Measurements from ENCODE around the gene ATF6. TPM values are rescaled to one million over a fixed set of nuclear protein-coding genes. Genes with fewer than 3 reads are reported as not detected.

The ATF6 gene
- total RNA-seq, 2 donors from 2014 or later: 17.9 to 19.9 TPM

DNA sequence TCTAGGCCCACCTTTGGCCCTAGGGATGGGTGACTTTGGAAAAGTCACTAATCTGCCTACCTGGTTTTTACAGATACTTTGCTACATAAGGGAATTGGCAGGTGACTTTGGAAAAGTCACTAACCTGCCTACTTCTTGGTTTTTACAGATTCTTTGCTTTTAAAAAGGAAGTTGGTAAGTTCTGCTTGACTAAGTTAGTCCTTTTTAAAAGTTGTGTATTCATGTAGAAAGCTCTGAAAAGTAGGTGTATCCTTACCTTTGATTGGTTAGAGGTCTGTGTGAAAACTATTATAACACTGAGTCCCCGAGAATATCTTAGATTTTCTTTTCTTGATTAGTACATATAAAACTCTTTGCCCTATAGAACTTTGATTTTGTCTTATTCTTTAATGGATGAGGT lies 12.4 kb downstream of the ATF6 start:
- Histone ChIP-seq H3K4me1 (no peaks in the 10 kb centered on the region), H3K4me3 (no peak overlapping the region), H3K36me3 (peaks cover 17% of the 10 kb centered on the region), H3K27ac (no peak overlapping the region), H3K27me3 (no peaks in the 10 kb centered on the region), H3K9me3 (no peaks in the 10 kb centered on the region)
- DNase-seq (ENCODE audit: low spot score): no peak
- TF ChIP-seq CTCF (IDR thresholded peaks at IDR 0.05): no peak

- Histone ChIP-seq H3K27me3 (no peaks in the 10 kb centered on the region), H3K27ac (no peak overlapping the region), H3K9me3 (no peaks in the 10 kb centered on the region), H3K36me3 (peaks cover 26% of the 10 kb centered on the region), H3K4me3 (no peak overlapping the region), H3K4me1 (no peaks in the 10 kb centered on the region)
- TF ChIP-seq CTCF (IDR thresholded peaks at IDR 0.05): no peak
- DNase-seq (ENCODE audit: low spot score): no peak
Measured at GRCh38 chr1:161779393-161779792, 13.3 kb downstream of the ATF6 start.

- Histone ChIP-seq H3K36me3 (peaks cover 51% of the 10 kb centered on the region), H3K27me3 (no peaks in the 10 kb centered on the region), H3K9me3 (no peaks in the 10 kb centered on the region), H3K27ac (no peak overlapping the region), H3K4me1 (no peaks in the 10 kb centered on the region), H3K4me3 (no peak overlapping the region)
- no peak for DNase-seq (ENCODE audit: low spot score)
- no peak for TF ChIP-seq CTCF (IDR thresholded peaks at IDR 0.05)
Measured at GRCh38 chr1:161781995-161782394, 15.9 kb downstream of the ATF6 start.

- H3K4me1 ChIP-seq: no peaks in the 10 kb centered on the region
- no peak overlapping the region for H3K27ac ChIP-seq
- no peaks in the 10 kb centered on the region for H3K27me3 ChIP-seq
- no peak for TF ChIP-seq CTCF (IDR thresholded peaks at IDR 0.05)
- H3K9me3 ChIP-seq: no peaks in the 10 kb centered on the region
- peaks cover 56% of the 10 kb centered on the region for H3K36me3 ChIP-seq
- DNase-seq (ENCODE audit: low spot score): no peak
- H3K4me3 ChIP-seq: no peak overlapping the region
Measured at GRCh38 chr1:161782886-161783285, 16.8 kb downstream of the ATF6 start.

DNA sequence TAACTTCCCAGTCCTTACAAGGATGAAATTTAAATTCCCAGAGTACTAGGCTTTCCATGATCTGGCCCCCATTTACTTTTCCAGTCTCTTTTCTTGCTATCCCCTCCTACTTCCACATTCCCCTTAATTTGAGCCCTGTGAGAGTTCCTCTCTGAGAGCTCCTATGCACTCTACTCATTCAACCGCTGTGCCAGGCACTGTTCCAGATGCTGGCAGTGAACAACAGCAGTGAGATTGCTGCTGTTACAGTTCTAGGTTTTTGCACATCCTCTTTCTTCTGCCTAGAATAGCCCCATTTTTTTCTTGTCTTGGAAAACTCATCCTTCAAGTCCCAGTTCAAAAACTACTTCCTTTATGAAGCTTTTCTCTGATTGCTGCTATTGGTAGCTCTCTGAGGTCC lies 18.8 kb downstream of the ATF6 start:
- Histone ChIP-seq H3K4me3 (no peak overlapping the region), H3K27ac (no peak overlapping the region), H3K36me3 (peaks cover 56% of the 10 kb centered on the region), H3K27me3 (no peaks in the 10 kb centered on the region), H3K9me3 (no peaks in the 10 kb centered on the region), H3K4me1 (no peaks in the 10 kb centered on the region)
- DNase-seq (ENCODE audit: low spot score): no peak
- no peak for TF ChIP-seq CTCF (IDR thresholded peaks at IDR 0.05)

GRCh38 chr1:161787355-161787754 lies 21.2 kb downstream of the ATF6 start:
- Histone ChIP-seq H3K27ac (no peak overlapping the region), H3K36me3 (peaks cover 51% of the 10 kb centered on the region), H3K27me3 (no peaks in the 10 kb centered on the region), H3K4me1 (no peaks in the 10 kb centered on the region), H3K4me3 (no peak overlapping the region), H3K9me3 (no peaks in the 10 kb centered on the region)
- no peak for TF ChIP-seq CTCF (IDR thresholded peaks at IDR 0.05)
- DNase-seq (ENCODE audit: low spot score): no peak

Data from right atrium auricular region (tissue), 2 donors.